ENCODE data around the gene PLK3.

The PLK3 gene

GRCh38 chr1:44788120-44788860, 11.9 kb upstream of the PLK3 start, which contains the start of gene BEST4:
Gene BEST4, minus strand, starts transcription at chr1:44788170. Its CDS starts 465 bp downstream, at chr1:44787705.
- no peak for DNase-seq

DNA sequence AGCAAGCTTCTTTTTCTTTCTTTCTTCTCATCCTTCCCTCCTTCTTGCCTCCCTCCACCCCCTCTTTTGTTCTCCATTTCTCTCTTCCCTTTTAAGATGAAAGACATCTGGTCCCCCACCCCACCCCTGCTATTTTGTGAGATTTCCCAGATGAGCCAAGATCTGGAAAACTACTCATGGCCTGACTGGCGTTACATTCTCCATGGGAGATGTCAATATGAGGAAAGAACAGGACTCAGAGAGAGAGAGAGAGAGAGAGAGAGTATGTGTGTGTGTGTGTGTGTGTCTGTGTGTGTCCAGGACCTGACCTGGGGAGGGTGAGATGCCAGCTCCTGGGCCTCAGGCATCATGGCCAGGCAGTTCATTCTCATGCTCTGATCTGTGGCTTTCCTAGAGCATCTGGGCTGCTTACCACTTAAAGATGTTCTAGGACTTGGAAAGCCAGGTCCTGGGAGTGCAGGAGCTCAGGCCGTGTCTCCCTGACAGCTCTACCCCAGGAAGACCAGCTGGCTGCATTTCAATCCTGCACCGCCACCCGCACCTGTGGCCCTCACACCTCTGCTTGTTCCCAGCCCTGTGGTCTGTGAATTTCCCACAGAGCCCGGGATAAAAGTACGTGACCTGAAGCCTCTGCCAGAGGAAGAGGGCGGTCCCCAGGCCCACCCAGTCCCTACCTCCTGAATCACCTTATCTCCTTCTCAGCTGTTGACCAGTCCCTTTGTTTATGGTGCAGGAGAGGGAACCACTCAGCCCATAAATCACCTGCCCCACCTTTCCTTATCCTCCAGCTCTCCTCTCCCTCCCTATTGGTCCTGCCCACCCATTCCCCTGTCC, 9.0 kb upstream of the PLK3 start:
- no peak for DNase-seq

DNA sequence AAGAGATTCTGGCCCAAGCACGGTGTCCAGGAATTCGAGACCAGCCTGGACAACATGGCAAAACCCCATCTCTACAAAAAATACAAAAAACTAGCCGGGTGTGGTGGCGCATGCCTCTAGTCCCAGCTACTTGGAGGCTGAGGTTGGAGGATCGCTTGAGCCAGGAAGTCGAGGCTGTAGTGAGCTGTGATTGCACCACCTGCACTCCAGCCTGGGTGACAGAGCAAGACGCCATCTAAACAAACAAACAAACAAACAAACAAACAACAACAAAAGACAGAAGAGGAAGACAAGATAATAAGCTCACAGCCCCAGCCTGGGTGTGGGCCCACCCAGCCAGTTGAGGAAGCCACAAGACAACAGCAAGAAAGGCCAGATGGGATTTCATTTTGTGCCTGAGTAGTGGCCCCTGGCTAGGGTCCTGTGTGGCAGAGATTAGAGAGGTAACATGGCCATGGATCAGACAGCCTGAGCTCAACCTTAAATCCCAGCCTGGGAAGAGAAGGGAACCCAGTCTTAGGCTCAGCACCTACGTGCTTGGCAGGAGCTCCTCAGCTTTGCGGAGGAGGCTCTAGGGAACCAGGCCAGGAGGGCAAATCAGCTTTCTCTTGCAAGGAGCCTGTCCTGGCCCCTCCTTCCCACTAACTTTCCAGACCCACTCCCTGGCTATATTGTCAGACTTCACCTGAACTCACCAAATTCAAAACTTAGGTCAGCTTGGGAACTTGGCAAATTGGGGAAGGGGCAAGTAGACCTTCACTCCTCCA, 7.3 kb upstream of the PLK3 start:
- DNase-seq, result peak in 1 of 2 donors; percentile 12

DNA sequence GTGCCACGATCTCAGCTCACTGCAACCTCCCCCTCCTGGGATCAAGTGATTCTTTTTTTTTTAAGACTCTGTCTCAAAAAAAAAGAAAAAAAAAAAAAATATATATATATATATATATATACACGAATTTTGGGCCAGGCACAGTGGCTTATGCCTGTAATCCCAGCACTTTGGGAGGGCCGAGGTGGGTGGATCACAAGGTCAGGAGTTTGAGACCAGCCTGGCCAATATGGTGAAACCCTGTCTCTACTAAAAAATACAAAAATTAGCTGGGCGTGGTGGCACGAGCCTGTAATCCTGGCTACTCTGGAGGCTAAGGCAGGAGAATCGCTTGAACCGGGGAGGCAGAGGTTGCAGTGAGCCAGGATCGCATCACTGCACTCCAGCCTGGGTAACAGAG, 2.3 kb upstream of the PLK3 start:
- peak in 1 of 2 donors; percentile 10 for DNase-seq

- no peak for DNase-seq
These were observed 1.5 kb upstream of the PLK3 start for GRCh38 chr1:44798481-44799365.

- peak in 1 of 2 donors; percentile 66 for DNase-seq
These were observed 1.5 kb downstream of the PLK3 start for GRCh38 chr1:44801491-44802305.

DNA sequence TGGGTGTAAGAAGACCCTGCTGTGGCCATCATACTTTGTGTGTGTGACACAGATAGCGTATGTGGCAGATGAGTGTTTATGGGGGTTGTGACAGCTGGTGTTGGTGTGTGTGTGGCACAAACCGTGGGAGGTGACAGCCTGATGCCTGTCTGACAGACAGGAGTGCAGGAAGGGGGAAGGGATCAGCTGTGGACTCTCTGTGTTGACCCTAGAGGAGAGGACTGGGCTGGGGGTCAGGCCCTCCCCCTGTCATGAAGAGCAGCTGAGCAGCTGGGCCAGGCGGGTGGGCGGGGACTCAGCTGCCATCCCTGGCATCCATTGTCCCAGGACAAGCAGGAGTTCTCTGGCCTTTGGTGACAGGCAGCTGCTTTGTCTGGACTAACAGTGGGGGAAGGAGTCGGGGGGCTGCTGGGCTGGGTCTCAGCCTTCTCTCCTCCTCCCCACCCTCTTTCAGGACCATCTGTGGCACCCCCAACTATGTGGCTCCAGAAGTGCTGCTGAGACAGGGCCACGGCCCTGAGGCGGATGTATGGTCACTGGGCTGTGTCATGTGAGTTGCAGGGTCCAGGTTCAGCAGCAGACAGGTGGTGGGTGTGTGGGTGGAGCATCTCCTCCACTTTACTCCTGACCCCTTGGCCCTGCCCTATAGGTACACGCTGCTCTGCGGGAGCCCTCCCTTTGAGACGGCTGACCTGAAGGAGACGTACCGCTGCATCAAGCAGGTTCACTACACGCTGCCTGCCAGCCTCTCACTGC, 2.3 kb downstream of the PLK3 start:
- DNase-seq, result no peak

- no peak for DNase-seq
These were observed 2.8 kb downstream of the PLK3 start for GRCh38 chr1:44803062-44803311.

DNA sequence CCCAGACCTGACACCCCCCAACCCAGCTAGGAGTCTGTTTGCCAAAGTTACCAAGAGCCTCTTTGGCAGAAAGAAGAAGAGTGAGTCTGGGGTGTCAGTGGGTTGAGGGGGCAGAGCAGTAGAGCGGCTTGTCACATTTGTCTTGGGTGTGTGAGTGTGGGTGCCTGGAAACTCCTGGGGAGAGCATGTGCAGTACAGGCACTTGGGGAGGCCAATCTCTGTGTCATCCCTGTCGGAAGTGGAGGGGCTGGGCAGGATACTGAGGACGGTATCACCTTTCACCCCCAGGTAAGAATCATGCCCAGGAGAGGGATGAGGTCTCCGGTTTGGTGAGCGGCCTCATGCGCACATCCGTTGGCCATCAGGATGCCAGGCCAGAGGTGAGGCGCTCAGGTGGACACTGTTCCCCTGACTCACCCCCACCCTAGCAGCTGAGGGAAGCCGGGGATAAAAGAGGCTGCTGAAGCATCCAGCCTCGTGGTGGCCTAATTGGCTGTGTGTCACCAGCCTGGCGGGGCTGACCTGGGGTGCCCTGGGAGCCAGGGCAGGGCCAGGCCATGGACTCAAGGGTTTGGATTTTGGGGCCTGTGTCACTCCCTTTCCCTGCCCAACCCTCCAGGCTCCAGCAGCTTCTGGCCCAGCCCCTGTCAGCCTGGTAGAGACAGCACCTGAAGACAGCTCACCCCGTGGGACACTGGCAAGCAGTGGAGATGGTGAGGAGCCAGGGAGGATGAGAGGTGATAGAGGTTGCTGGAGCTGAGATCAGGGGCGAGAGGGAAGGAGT, 3.3 kb downstream of the PLK3 start:
- no peak for DNase-seq

- peak in 1 of 2 donors; percentile 10 for DNase-seq
These were observed 5.3 kb downstream of the PLK3 start for GRCh38 chr1:44805311-44806024.

DNA sequence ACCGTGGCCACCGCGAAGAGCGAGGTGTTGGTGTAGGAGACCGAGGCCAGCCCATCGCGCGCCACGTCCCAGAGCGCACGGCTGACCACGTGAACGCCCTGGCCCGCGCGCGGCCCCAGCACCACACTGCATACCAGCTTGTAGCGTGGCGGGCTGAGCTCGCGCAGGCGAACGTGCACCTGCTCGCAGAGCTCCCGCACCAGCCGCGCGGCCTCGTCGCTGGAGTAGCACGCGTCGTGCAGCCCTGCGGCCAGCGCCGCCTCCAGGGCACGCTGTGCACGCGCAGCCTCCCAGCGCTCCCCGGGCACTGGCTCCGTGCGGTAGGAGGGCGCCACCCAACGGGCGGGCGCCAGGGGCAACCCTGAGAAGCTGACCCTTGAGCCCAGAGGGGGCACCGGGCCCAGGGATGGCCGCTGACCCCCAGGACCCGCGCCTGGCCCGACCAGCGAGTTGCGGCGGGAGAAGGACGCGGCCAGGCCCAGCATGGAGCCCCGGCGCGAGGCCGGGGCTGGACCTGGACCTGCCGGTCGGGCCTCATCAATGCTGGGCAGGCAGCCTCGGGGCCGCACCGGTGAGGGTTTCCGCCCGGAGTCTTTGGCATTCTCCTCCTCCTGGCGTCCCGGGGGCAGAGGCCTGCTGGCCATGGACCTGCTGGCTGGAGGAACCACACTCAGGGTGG, 6.0 kb downstream of the PLK3 start:
- DNase-seq, result no peak

- DNase-seq, result no peak
These were observed 6.7 kb downstream of the PLK3 start, which contains the start of gene DYNLT4 for GRCh38 chr1:44806704-44807363. Gene DYNLT4, minus strand, starts transcription at chr1:44807351. Its CDS starts 683 bp downstream, at chr1:44806668.

DNA sequence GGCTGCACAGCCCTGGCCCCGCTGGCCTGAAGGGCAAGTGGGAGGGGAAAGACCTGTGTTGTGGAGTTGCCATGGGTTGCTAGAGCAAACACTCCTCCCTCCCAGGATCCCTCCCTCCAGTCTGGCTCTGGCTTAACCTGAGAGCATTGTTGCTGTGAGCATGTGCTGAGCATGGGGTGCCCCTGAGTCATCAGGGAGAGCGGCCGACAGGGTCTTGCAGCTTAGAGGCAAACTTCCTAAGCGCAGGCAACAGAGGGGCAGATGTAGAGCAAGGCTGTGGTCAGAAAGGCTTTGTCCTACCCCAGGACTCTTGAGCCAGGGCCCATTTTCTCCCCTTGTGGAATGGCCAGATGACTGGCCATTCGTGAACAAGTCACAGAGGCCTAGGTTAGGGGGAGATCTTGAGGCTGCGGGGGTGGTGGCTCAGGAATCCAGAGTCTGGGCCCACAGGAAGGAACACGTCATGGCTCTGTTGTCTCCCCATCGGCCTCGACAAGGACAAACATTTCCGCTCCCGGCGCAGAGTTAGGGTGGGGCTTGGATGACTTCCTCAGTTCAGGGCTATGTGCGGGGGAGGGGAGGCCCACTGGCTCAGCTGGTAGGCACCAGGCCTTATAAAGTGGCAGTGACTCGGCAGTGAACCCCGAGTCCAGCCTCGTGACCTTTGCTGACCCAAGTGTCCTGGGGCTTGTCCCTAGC, 7.3 kb downstream of the PLK3 start:
- peak; percentile 87 to 92 for DNase-seq

- DNase-seq, result peak; percentile 82 to 85
These were observed 8.1 kb downstream of the PLK3 start, which contains the start of gene BTBD19 for GRCh38 chr1:44808063-44808937. Gene BTBD19, plus strand, starts transcription at chr1:44808523. Its CDS starts 298 bp downstream, at chr1:44808821.

- peak; percentile 86 to 89 for DNase-seq
These were observed 9.1 kb downstream of the PLK3 start for GRCh38 chr1:44808938-44809917.
